ENCODE data around the gene ABR.
"Not testable (repeated sequence)": the region's sequence is repeated elsewhere in the genome, so short reads cannot be mapped to it uniquely, and the experiment has no call there.

Gene ABR

DNA sequence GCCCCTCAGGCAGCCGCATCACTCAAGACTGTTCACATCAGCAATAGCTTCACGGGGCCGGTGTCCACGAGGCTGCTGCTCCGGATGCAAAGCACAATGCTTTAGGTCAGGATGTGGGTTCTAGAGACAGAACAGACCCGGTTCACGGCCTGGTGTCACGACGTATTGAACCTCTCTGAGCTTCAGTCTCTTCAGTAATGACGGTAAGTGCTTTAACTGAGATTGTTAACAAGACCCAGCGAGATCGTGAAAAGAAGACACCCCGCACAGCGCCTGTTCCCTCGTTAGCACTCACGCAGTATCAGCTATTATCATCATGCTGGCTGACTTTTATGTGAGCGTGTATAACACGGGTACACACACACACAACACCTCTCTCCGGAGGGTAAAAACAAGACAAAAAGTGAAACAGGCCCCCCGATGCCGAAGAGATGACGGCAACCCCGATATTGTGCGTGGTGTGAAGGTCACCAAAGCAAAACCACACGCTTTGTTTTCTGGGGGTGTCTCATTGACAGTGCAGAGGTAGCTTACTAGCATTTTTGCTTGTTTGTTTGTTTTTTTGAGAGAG is 21.4 kb upstream of the ABR start:
- no peak overlapping the region for H3K4me3 ChIP-seq (ENCODE audit: low read length)
- no peak for DNase-seq (ENCODE audit: low read depth)
- TF ChIP-seq, protein P1, sequence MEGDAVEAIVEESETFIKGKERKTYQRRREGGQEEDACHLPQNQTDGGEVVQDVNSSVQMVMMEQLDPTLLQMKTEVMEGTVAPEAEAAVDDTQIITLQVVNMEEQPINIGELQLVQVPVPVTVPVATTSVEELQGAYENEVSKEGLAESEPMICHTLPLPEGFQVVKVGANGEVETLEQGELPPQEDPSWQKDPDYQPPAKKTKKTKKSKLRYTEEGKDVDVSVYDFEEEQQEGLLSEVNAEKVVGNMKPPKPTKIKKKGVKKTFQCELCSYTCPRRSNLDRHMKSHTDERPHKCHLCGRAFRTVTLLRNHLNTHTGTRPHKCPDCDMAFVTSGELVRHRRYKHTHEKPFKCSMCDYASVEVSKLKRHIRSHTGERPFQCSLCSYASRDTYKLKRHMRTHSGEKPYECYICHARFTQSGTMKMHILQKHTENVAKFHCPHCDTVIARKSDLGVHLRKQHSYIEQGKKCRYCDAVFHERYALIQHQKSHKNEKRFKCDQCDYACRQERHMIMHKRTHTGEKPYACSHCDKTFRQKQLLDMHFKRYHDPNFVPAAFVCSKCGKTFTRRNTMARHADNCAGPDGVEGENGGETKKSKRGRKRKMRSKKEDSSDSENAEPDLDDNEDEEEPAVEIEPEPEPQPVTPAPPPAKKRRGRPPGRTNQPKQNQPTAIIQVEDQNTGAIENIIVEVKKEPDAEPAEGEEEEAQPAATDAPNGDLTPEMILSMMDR (conservative IDR thresholded peaks at IDR 0.05; ENCODE audit: low read length): no peak

DNA sequence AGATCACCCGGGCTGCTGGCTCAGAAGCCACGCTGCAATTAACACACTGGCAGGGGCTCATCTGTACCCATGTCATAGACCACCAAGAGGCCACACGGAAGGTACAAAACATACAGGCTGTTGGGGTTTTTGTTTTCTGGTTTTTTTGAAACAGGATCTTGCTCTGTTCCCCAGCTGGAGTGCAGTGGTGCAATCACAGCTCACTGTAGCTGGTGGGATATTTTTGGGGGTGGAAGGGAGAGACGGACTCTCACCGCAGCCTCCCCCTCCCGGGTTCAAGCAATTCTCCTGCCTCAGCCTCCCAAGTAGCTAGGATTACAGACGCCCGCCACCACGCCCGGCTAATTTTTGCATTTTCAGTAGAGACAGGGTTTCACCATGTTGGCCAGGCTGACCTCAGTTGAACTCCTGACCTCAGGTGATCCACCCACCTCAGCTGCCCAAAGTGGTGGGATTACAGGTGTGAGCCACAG is 19.5 kb upstream of the ABR start:
- DNase-seq (ENCODE audit: low read depth); H3K4me3 ChIP-seq (ENCODE audit: low read length): not testable (repeated sequence)

DNA sequence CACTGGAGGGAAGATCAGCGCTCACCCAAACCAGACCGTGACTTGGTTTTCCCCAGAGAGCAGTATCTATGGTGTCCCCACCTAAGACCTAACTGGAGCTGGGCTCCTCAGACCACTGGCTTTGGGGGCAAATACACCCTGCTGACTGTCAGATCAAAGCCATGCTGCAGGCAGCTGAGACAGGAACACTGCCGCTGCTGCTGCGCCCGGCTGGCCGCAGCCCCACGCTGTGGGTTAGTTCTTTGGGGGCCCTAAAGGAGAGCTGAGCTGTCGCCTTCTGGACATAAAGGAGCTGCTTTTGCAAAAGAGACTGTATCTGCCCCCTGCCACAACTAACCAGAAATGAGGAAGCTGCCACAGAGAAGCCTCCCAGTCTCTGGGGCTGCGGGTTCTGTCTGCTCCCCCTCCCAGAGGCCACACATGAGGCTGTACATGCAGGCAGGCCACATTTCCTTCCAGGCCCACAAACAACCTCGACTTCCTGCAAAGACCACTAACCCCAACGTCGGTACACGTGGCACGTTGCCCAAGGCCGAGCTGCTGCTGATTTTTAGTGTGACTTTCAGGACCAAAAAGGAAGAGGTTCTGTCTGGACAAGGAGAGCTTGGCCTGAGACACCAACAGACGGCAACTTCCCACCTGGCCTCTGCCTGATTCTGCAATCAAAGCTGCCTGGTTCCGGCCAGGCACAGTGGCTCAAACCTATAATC is 18.2 kb upstream of the ABR start:
- DNase-seq (ENCODE audit: low read depth): peak; percentile 64
- TF ChIP-seq, protein P1 (conservative IDR thresholded peaks at IDR 0.05; ENCODE audit: low read length): no peak
- H3K4me3 ChIP-seq (ENCODE audit: low read length): no peak overlapping the region

DNA sequence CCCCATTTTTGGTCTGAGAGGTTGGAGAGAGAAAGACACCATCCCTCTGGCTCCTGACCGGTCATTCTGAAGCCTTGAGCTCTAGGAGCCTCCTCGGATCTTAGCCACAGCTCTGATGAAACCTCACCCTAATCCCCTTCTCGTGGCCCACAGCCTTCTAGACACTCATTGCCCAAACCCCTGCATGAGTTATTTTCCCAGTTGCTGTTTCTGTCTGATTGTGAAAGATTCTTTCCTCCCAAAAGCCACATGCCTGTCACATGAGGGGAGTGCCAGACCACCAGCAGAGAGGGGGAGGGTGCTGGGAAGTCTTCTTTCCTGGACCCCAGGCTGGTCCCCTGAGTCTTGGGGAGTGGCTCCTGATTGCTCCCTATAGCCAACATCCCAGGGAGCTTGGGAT is 17.6 kb upstream of the ABR start:
- TF ChIP-seq, protein P1 (conservative IDR thresholded peaks at IDR 0.05; ENCODE audit: low read length): no peak
- DNase-seq (ENCODE audit: low read depth): peak; percentile 82
- H3K4me3 ChIP-seq (ENCODE audit: low read length): no peak overlapping the region

DNA sequence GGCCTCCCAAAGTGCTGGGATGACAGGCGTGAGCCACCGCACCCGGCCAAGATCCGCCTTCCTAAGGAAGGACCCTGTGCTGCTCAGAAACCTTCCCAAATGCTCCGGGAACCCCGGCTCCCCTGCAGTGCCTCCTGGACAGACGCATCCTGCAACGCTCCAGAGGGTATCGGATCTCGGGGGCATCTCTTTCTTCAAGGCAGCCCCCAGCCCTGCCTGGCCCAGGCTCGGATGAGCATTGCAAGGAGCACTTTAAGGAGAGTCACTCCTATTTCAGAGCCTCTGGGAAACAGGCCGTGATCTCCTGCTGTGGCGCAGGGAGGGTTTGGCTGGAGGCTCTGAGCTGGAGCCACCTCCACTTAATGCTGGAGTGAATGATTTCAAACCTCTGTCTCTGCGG is 17.2 kb upstream of the ABR start:
- TF ChIP-seq, protein P1 (conservative IDR thresholded peaks at IDR 0.05; ENCODE audit: low read length): no peak
- DNase-seq (ENCODE audit: low read depth): no peak
- H3K4me3 ChIP-seq (ENCODE audit: low read length): no peak overlapping the region

DNA sequence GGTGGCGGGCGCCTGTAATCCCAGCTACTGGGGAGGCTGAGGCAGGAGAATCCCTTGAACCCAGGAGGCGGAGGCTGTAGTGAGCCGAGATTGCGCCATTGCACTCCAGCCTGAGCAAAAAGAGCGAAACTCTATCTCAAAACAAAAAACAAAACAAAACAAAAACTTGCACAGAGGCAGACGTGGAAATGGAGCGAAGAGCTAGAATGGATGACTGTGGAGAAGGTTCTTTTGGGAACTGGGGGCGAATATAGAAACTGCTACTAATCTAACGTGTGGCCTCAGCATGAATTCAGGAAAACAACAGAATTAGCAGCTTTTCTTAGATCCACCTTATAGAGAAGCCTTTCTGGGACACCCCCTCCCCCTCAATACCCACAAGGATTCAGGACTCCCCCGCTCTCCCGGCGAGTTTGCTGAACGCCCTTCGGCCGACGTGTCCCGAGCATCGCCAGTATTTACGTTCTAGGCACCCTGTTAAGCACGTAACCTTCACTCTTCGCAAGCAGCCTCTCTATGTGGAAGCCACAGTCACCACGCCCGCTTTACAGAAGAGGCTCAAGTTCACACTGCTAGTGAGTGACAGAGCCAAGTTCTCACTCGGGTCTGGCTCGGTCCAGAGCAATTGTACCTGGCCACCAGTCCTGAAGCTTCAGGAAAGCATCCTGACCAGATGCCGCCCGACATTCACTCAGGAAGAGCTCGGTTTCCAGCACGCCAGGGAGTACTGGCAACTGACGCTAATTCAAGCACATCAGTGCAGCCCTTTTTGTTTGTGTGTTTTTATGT is 13.3 kb upstream of the ABR start:
- no peak for DNase-seq (ENCODE audit: low read depth)
- TF ChIP-seq, protein P1 (conservative IDR thresholded peaks at IDR 0.05; ENCODE audit: low read length): no peak

DNA sequence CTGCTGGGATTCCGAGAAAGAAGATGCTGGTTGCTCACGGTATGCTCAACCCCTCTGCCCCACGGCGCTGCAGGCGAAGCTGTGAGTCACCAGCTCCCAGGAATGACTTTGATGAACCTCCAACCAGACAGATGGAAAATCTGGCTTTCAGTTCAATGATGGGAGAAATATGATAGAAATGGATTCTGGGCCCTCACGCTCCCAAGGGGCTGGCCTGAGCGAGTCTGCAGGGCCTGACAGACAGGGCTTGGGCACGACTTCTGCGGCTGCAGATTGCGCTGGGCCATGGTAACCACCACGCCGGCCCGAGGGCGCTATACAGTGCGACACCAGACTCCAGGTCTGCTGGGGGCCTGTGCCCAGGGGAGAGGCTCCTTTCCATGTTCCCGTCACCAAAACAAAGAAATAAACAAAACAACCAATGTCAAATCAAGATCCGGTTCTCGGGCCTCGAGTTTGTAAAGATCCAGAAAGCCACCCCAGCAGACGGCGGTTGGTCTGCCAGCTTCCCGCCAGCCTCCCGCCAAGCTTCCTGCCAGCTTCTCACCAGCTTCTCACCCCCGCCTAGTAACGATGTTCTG is 11.1 kb upstream of the ABR start:
- DNase-seq (ENCODE audit: low read depth): peak; percentile 79
- TF ChIP-seq, protein P1 (conservative IDR thresholded peaks at IDR 0.05; ENCODE audit: low read length): no peak

More for the DNA sequence above, 13.3 kb upstream of the ABR start:
- H3K4me3 ChIP-seq (ENCODE audit: low read length): no peak overlapping the region

More for the DNA sequence above, 11.1 kb upstream of the ABR start:
- no peak overlapping the region for H3K4me3 ChIP-seq (ENCODE audit: low read length)

All from AG10803 (cell line).